GOT3 (cell line): ENCODE results near the gene DDX49.
A peak's percentile ranks its signal among the peaks of the same experiment; 100 is the strongest.
"Not testable (repeated sequence)": the region's sequence is repeated elsewhere in the genome, so short reads cannot be mapped to it uniquely, and the experiment has no call there.

Experiments
- DNase-seq: peaks from one replicate; lab custom pipeline; 2025; ENCODE audit warnings: mixed read lengths; lab: John Stamatoyannopoulos, UW

Gene DDX49

GRCh38 chr19:18910801-18911436 is 8.6 kb upstream of the DDX49 start:
- DNase-seq = no peak

GRCh38 chr19:18912933-18913332 is 6.6 kb upstream of the DDX49 start:
- DNase-seq = no peak

DNA sequence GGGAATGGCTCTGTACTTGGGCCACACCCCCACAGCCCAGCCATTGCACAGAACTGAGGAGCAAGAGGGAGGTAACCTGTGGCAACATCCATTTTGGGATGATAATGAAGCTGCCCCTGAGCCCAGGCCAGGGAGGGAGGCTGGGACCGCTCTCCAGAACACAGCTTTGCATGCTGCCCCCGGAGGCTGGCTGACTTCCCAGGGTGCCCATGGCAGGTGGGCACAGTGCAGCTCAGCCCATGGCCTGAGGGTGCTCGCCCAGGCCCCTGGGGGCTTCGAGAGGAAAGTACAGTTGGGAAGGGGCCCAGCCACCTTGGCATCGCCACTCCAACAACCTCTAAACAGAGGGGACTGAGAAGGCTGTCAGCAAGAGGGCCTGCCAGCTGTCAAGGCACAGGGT is 6.0 kb upstream of the DDX49 start:
- DNase-seq = no peak

DNA sequence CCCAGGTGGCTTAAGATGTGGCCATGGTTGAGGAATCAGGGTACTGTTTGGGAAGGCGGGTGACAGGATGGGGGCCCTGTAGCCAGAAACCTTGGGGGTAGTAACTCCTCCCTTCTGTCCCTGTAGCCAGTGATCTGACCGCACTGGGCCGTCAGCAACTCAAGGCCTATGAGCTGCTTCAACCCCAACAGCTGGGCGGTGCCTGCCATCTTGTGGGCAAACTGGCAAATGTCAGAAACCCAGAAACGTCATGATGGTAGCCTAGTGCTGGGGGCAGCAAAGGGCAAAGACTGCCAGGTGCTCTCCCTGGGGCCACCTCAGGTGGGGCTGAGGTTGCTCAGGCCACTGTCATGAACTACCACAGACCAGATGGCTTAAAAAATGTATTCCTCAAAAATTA is 3.9 kb upstream of the DDX49 start:
- no peak for DNase-seq

- not testable (repeated sequence) for DNase-seq
These were observed 1.9 kb upstream of the DDX49 start for GRCh38 chr19:18917593-18917992.

GRCh38 chr19:18919900-18920214 is 342 bp downstream of the DDX49 start:
- no peak for DNase-seq

DNA sequence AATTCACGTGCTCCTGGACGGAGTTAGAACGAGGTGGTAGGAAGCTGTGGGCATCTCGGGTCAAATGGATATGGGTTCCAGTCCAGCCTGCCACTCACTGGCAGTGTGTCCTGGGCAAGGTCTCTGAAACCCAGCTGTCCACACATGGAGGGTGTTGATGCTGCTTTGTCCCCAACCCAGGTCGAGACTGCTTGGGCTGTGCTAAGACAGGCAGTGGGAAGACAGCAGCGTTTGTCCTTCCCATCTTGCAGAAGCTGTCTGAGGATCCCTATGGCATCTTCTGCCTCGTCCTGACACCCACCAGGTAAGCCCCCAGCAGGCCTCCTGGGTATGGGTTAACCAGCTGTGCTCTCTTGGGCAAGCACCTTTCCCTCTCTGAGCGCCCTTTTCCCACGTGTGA is 885 bp downstream of the DDX49 start:
- no peak for DNase-seq

DNA sequence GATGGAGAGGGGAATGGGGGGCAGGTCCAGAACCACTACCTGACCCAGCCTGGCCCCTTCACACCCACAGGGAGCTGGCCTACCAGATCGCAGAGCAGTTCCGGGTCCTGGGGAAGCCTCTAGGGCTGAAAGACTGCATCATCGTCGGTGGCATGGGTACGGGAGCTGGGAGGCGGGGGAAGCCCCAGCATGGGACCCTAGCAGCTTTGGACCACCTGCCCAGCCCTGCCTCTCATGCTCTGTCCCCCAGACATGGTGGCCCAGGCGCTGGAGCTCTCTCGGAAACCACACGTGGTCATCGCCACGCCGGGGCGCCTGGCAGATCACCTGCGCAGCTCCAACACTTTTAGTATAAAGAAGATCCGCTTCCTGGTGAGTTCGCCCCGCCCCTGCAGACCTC is 2.1 kb downstream of the DDX49 start:
- DNase-seq = no peak

GRCh38 chr19:18922228-18922985 is 2.9 kb downstream of the DDX49 start:
- DNase-seq = no peak

GRCh38 chr19:18924684-18925213 is 5.2 kb downstream of the DDX49 start:
- no peak for DNase-seq

DNA sequence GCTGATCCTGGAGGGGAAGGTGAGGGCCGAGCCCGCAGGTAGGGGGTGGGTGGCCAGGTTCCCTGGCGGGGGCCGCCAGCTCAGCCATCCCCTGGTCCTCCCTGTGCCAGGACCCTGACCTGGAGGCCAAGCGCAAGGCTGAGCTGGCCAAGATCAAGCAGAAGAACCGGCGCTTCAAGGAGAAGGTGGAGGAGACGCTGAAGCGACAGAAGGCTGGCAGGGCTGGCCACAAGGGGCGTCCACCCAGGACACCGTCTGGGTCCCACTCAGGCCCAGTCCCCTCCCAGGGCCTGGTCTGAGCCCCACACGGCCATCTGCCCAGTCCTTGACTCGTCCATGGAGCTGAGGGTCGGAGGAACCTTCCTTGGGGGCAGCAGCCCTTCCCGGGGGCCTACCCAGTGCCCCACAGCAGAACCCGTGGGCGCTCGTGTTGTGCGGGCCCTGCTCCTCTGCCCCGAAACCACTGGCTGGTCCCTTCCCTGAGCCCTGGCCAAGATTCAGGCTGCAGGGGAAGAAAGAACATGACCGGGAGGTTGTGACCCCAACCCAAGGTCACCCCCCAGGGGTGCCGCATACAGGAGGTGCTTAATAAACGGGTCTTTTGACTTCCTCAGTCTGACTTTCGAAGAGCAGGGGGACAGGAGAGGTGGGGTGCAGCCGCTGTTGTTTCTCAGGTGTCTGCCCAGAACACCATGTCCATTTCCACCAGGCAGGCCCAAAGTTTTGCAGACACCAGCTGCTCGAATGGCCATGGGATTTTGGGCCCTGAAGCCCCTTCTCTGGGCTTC is 8.7 kb downstream of the DDX49 start:
- no peak for DNase-seq

GRCh38 chr19:18929311-18929710 is 9.8 kb downstream of the DDX49 start:
- no peak for DNase-seq

- no peak for DNase-seq
These were observed 12.0 kb downstream of the DDX49 start for GRCh38 chr19:18931316-18932162.

DNA sequence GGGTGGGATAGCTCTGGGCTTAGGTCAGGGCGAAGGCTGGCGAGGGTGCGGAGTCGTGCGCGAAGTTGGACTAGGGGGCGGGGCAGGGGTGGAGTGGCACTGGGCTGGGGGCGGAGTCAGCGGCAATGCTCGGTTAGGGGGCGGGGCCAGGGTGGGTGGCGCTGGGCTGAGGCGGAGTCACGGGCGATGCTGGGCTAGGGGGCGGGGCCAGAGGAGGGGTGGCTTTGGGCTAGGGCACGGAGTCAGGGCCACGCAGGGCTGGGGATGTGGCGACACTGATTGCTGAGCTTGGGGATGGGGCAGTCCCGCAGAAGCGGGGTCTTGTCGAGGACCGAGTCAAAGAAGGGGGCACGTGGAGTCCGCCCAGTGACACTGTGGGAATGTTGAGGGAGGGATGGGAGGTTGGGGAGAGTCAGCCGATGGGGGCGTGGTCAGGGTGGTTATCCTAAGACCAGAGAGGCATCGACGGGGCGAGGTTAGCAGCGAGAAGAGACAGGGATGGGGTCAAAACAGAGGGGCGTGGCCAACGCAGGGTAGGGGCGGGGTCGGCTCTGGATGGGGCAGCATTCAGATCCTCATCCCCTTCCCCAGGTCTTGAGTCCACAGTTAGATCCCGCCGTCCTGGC is 12.8 kb downstream of the DDX49 start:
- DNase-seq = no peak

DNA sequence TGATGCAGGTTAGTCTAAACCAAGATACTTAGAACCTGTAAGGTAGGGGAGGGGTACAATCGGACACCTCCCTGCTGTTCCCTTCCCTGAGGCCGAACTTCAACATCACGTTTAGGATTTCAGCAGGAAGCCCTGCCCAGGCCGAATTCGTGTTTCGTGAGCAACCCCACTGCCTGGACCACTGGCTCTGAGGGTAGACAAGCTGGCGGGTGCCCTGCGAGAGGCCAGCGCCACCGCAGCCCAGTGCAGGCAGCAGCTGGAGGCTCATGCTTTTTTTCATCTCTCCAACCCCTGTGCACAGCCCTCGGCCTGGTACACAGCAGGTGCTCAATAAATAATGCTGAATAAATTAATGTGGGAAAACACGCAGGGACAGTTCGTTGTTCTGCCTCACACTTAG is 13.8 kb downstream of the DDX49 start:
- DNase-seq = no peak

DNA sequence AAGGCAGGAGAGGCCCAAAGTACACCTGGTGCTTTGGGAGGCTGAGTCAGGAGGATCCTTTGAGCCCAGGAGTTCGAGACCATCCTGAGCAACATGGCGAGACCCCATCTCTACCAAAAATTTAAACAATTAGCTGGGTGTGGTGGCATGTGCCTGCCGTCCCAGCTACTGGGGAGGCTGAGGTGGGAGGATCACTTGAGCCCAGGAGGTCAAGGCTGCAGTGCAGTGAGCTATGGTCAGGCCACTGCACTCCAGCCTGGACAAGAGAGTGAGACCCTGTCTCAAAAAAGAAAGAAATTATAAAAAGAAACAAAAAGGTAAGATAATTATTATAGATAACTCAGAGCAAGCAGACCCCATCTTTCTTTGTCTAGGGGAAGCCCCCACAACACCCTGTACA is 19.6 kb downstream of the DDX49 start:
- DNase-seq = no peak

GRCh38 chr19:18939922-18940768 is 20.6 kb downstream of the DDX49 start:
- peak; percentile 10 for DNase-seq

- DNase-seq = no peak
These were observed 21.5 kb downstream of the DDX49 start, which contains the start of gene HOMER3 for GRCh38 chr19:18940769-18941627. Gene HOMER3, minus strand, starts transcription at chr19:18941217. Its CDS starts 2,235 bp downstream, at chr19:18938982.

DNA sequence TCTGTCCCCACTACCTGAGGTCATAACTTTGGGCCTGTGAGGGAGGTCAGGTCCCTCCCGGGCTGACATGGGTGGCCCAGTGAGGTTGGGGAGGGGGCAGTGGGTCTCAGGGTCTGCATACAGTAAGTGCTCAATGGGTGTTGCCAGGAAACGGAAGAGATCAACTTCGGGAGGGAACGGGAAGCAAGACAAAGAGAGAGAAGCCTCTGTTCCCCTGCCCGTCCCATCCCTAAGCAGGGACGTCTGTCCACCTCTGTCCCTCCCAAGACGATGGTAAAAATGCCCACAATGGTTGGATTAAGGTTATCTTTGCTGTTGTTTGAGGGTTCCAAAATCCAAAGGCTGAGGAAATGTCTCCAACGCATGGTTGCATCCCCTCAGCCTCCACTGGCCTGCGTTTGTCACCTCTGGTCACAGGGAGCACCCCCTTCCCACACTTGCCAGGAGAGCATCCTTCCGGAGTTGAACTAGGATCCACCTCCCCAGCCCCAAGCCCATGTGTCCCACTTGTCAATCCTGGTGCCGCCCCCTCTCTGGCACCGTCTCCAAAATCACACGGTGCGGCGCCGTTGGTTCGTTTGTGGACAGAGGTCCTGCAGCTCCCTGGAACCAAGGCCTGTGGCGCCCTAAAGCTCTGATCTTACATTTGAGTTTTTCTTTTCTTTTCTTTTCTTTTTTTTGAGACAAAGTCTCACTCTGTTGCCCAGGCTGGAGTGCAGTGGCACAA is 22.3 kb downstream of the DDX49 start:
- no peak for DNase-seq
